Uterus (tissue), 2 donors: ENCODE measurements around the gene KRT85.

Experiments used
- POLR2A ChIP-seq, 2 donors: fragments of 450-650 bp; IDR thresholded peaks; one replicate each; pipeline ENCODE4 v1.6.1; 2016; ENCODE audit warnings: antibody characterized with exemption in 2 of 2, mild to moderate bottlenecking in 1 of 2, moderate library complexity in 1 of 2
- TF ChIP-seq, protein P1 (sequence below), 4 experiments: fragments of 200-600 bp in 2 of 4; fragments of 450-650 bp in 2 of 4; sonication (generic) in 2 of 4; IDR thresholded peaks; one replicate each; pipeline ENCODE4 v1.5.1; 2016 to 2019; ENCODE audit warnings: antibody characterized with exemption in 4 of 4, mild to moderate bottlenecking in 2 of 4, moderate library complexity in 1 of 4

DNA sequence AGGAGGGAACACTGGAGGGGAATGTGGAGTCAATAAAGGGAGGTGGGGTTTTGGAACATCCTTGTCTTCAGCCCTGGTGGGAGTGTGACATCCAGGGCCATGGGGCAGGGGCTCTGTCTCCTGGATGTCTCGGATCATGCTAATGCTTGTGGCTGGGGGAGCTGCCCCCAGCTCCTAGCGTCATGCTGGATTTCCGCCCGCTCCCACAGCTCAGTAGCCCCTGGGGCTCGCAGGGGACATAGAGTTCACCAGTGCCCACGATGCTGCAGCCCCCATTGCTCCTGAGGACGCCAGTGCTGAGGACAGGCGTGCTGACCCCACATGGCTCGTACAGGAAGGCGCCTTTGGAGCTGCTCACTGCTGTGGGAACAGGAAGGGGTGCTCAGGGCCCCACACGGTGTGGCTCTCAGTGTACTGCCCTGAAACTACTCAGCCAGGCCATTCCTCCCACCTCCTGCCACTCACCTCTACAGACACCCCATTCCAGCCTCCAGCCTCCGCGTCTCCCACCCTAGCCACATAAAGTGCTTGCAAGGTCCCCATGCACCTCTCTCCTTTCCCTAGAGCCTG is 27.6 kb upstream of the KRT85 start:
- TF ChIP-seq, protein P1, sequence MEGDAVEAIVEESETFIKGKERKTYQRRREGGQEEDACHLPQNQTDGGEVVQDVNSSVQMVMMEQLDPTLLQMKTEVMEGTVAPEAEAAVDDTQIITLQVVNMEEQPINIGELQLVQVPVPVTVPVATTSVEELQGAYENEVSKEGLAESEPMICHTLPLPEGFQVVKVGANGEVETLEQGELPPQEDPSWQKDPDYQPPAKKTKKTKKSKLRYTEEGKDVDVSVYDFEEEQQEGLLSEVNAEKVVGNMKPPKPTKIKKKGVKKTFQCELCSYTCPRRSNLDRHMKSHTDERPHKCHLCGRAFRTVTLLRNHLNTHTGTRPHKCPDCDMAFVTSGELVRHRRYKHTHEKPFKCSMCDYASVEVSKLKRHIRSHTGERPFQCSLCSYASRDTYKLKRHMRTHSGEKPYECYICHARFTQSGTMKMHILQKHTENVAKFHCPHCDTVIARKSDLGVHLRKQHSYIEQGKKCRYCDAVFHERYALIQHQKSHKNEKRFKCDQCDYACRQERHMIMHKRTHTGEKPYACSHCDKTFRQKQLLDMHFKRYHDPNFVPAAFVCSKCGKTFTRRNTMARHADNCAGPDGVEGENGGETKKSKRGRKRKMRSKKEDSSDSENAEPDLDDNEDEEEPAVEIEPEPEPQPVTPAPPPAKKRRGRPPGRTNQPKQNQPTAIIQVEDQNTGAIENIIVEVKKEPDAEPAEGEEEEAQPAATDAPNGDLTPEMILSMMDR (IDR thresholded peaks at IDR 0.05) = no peak
- no peak for TF ChIP-seq POLR2A (IDR thresholded peaks at IDR 0.05)
